NCI-H748 (cell line): ENCODE results near the gene STUM.
"Not testable (repeated sequence)": the region's sequence is repeated elsewhere in the genome, so short reads cannot be mapped to it uniquely, and the experiment has no call there.

Experiments used
- DNase-seq: peaks from one replicate; lab custom pipeline; 2025; ENCODE audit not compliant: unreplicated experiment; lab: John Stamatoyannopoulos, UW

The STUM gene

GRCh38 chr1:226603022-226603857, 54.7 kb downstream of the STUM start:
- no peak for DNase-seq

DNA sequence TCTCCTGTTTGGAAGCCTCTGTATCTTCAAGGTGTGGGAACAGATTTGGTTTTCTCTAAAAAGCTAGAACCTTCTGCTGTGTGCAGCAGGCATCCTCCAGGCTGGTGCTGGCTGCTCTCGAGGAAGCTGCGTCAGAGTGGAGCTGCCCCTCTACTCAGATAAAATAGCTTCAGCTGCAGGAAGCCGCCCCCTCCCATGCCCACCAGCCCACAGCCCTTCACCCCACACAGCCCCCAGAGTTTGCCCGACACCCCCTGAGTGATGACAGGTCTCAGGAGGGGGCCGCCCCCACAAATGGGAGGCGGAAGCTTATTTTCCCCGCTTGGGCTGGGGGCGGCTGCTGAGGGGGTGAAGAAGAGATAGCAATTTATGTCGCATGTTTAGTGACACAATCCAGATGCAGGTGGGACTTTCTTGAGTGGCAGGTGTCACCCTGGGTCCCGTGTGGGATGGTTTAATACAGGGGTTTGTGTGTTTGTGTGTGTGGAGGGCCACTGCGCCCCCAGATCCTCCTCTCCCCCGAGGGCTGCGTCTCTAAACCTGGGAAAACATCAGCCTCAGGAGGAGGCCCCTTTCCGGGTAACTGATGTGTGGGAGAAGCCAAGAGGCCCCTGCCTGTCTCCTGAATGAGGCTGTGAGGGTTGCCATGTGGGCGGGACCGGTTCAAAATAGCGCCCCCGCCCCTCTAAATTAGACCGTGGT, 55.4 kb downstream of the STUM start:
- DNase-seq, result no peak

- DNase-seq, result no peak
These were observed 56.2 kb downstream of the STUM start for GRCh38 chr1:226604560-226605317.

DNA sequence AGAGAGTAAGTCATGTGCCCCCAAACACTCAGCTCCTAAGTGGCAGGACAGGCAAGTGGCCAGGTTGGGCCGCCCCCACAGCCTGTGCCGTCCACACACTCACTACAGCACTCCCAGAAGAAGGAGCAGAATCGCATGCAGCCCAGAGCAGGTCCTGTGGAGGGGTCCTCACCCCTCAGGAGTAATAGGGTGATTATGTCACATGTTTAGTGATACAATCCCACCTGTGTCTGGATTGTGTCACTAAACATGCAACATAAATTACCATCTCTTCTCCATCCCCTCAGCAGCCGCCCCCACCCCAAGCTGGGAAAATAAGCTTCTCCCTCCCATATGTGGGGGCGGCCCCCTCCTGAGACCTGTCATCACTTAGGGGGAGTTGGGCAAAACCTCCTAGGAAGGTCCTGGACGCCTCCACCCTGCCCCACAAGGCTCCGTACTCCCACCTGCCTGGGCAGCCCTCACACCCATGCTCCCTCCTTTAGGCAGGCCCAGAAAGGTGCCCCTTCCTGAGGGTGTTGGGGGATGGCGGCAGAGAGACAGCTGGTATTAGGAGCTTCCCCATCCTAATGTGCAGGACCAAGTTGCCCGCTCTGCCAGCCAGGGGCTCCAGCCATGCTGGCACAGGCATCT, 56.9 kb downstream of the STUM start:
- DNase-seq, result no peak

DNA sequence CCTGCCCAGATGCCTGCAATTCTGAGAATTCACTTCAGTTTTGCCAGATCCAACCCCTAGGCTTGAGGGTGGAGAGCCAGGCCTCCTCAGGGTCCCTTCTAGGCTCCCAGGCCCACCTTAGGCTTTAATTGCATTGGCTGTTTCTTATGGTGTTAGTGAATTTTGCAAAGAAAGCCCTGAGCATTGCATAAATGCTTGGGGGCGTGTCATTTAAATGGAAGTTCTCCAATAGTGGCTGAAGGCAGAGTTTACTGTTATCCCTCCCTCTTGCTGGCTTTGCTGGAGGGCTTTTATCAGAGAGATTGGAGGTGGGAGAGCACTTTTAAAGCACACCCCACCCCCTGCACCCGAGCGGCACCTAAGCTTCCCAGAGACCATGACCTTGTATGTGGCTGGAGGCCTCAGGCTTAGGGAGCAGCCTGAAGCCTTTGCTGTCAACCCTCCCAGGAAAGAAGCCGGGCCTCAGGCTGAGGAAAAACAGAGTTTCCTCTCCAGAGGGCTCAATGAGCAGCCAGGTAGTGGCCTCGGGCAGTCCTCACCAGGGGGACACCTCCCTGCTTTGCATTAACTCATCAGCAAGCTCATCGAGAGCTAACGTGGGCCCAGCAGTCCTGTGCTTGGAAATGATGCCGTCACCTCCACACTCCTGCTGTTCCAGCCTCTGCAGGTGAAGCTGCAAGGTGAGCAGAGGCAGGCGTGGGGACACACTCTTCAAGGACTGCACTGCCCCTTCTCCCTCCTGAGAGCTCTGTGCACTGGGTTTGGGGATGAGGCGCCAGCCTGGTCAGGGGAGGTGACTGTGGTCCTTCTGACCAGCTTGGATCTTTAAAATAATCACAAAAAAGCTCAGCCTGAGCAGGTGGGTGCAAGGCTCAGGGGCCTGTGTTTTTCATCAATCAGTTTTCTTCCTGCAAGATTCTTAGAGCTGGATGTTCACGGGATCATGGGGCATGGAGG, 58.0 kb downstream of the STUM start:
- DNase-seq, result no peak

DNA sequence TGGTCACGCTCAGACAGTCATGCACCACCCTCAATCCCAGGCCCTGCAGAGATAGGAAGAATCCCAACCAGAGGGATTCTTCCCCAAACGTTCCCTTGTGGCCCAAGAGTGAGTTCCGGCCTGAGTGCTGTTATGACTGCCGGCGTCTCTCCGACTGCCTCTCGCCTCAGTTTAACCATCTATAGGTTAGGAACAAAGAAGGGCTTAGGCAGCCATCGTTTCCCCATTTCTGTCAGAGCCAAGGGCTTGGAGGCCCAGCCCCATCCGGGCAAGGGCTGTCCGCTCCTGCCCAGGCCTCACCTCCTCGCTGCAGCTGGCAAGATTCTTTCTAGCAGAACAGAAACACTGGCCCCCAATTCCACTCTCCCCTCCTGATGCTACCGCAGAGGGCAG, 58.7 kb downstream of the STUM start:
- no peak for DNase-seq

DNA sequence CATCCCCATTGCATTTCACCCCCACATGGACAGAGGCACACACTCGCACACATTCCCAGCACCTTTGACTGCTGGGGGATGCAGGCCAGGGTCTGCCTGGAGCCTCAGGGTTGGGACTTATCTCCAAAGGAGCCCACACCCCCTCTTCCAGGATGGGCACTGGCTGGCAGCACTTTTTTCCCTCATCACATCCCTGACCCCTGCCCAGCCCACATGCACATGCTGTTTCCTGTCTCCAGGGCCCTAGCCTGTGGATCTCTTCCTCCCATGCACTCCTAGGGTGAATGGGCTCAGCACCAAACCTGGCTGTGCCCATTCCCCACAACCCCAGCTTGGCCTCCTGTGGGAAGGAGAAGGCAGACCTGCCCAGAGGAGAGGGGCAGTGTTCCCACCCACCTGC, 59.3 kb downstream of the STUM start:
- no peak for DNase-seq

DNA sequence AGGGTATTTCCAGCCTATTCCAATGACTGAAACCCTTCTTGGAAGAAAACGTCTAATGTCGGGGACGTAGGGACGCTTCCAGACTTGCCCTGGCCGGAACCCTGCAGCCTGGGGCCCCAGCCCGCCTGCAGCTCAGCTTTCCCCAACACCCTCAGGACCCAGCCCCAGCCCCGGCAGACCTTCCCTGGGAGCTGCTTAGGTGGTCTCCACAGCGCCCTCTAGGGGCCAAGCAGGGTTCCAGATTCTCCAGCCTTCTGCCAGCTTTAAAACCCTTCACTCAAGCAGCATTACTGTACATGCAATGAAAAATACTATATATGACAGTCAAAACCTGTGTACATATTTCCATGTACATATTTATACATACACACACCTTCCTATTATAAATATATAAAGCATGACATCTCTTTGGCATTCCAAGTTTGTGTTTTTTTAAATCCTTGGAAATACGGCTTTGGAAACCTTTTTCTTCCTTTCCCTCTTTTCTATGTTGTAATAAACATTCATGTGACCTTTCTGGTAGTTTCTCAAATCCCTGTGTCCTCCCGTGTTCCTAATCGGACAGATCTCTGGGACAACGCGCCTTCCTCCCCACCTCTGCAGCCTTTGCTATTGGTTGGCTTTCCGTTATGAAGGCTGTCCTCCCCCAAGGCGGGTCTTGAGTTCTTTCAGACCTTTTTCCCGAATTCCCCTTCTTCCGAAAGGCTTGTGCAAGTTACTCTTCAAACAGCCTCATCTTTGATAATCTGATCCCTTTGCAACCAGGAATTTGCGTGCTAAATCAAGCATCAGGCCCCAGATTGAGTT, 60.3 kb downstream of the STUM start:
- peak; percentile 57 for DNase-seq

DNA sequence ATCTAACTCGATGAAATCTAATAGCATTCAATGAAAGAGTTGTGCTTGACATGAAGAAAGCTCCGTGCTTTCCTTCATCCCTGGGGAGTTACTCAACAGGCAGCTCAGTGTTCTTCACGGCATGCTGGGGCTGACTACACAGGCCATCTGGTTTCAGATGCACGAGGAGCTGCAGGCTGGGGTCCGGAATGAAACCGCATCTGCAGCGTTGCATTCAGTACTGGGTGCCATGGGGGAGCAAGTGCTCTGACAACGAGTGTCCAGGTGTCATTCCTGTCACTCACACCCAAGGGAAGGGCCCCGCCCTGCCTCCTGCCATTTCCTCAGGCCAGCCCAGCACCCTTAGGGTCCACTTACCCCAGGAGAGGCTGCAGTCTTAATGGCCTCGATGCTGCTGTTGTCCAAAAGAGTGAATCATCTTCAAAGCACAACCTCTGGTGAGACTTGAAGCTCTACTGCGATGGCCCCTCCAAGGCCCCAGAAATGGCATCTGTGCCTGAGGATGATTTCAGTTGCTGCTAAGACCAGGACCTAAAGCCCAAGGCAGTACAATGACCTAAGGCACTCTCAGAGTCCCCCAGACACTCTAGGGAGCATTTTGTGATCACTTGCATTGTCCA, 61.4 kb downstream of the STUM start:
- no peak for DNase-seq

GRCh38 chr1:226610671-226611070, 62.1 kb downstream of the STUM start:
- no peak for DNase-seq

DNA sequence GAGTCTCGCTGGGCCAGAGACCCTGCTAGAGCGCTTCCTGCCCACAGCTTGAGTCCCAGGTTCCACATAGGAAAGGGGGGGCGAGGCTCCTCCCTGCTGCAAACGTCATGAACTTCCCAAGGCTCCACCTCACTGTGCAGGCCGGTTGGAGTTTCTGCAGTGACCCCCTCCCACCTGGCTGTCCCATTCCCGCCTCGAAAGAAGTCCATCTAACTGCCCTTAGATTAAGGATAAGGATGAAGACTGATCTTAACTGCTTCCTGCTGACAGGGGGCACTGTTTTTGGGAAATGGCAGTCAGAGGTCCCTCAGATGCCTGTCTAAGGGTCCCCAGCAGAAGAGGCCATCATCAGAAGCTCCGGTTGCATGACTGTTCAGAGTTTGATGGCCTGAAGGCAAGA, 62.7 kb downstream of the STUM start:
- no peak for DNase-seq

DNA sequence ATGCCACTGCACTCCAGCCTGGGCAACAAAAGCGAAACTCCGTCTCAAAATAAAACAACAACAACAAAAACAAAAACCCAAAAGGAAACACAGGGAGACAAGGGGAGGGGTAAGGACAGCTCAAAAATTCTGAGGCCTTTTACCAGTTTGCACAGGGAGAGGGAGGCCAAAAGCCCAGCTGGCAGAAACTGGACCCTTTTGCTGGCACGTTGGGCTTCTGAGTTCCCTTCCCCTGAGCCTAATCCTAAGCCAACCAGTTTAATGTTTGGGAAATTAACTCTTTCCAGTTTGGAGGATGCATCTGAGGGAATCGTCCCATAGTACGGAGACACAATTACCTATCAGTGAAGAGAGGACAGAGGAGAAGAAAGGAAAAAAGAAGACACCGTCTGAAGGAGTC, 63.4 kb downstream of the STUM start:
- not testable (repeated sequence) for DNase-seq

DNA sequence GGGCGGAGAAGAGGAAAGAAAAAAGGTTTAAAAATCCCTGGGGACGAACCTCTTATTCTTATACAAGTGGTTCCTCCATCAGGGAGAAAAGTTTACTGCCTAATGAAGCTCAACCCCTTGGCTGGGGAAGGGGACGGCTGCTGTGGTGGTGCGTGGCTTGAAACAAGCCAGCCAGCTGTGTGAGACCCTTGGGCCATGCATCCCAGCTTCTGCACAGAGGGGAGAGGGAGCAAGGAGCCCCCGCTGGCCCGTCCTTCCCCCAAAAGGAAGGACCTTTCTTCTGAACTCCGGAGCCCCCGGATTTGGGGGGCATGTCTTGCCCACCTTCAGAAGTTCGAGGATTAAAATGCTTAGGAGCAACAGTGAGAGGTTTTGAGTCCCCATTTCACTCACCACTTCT, 67.3 kb downstream of the STUM start:
- DNase-seq, result no peak

GRCh38 chr1:226616636-226617035, 68.1 kb downstream of the STUM start:
- DNase-seq, result no peak

GRCh38 chr1:226617109-226617508, 68.5 kb downstream of the STUM start:
- no peak for DNase-seq

GRCh38 chr1:226617719-226618118, 69.2 kb downstream of the STUM start:
- not testable (repeated sequence) for DNase-seq

DNA sequence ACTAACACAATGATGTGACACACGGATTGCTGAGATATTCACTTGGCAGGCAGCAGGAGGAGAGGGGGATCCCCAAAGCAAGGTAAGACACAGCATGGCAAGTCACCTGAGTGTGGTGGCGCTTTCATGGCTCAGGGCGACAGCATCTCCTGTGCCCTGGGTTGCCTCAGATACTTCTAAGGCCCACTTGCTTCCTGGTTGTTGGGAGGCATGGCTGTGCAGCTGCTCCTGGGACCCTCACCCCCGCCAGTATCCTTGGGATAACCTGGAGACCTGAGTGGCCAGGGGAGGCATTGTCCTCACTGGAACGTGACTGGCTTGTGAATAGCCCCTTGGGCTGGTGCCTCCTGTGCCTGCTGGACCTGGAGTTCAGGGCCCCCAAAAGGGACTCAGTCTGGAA, 69.8 kb downstream of the STUM start:
- no peak for DNase-seq

GRCh38 chr1:226619031-226619430, 70.5 kb downstream of the STUM start:
- DNase-seq, result no peak

DNA sequence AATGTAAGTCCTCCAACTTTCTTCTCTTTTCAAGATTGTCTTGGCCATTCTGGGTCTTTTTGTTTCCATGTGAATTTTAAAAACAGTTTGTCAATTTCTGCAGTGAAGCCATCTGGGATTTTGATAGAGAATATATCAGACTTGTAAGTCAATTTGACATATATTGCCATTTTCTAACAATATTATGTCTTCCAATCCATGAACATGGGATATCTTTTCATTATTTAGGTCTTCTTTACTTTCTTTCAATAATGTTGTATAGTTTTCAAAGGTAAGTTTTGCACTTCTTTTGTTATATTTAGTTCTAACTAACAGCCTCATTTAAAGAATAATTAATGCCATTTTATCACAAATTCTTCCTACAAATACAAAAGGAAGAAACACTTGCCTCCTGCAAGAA, 73.4 kb downstream of the STUM start:
- DNase-seq, result no peak
